Hematopoietic multipotent progenitor cell treated with erythropoietin and hydrocortisone succinate and interleukin-3 and kit ligand, for 15 days (in vitro differentiated cells): ENCODE measurements around the gene SVEP1.
"Not testable (repeated sequence)": the region's sequence is repeated elsewhere in the genome, so short reads cannot be mapped to it uniquely, and the experiment has no call there.

ENCODE experiments used
- DNase-seq: peaks from one replicate; pipeline ENCODE4 v3.0.0-alpha.2; 2015; ENCODE audit warnings: low spot score

SVEP1 gene

DNA sequence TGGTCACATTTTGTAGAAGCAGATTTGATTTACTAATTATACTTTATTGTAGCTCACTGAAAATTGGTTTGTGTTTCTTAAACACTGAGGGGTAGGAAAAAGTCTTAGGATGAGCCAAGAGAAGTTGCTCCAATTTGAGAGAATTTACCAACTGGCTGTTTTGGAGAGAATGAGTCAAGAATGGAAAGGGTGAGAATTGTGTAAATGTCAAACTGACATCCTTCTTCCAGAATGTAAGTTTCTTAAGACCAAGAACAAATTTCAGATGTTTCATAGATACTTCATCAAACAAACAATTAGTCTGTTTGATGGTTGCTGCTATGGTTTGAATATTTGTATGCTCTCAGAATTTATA lies 135.7 kb downstream of the SVEP1 start:
- DNase-seq: no peak

GRCh38 chr9:110443146-110443865 lies 136.2 kb downstream of the SVEP1 start:
- no peak for DNase-seq

DNA sequence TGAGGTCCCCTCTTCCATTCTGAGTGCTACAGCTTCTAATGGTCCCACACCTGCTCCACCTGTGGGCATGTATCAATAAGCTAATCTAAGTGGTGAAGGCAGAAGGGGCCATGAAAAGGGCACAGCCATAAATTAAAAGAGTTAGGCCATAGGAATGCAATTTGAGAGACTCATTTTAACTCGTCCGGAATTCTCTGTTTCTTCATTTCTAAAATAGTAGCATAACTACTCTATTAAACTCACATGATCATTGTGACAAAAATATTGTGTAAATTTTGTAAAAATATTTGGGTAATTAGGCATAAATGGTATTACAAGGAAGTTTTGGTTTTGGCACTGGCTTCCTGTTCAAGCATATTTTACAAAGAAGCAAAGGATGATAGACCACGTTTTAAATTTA lies 138.7 kb downstream of the SVEP1 start:
- no peak for DNase-seq

DNA sequence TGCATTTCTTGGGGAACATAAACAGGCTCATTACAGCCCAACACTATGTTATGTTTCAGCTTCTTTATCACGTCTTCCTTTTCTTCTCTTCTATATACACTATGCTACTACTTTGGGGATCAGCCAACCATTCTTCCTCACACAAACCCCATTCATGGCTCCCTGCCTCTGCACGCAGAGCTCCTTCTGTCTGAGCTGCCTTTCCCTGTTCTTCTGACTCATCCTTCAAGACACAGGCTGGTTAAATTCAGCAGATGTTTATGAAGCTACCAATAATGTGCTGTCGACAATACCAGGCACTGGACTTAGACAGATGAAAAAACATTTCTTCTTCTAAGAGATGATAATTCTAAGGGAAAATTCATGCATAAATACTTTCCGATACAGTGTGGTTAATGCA lies 139.4 kb downstream of the SVEP1 start:
- no peak for DNase-seq

DNA sequence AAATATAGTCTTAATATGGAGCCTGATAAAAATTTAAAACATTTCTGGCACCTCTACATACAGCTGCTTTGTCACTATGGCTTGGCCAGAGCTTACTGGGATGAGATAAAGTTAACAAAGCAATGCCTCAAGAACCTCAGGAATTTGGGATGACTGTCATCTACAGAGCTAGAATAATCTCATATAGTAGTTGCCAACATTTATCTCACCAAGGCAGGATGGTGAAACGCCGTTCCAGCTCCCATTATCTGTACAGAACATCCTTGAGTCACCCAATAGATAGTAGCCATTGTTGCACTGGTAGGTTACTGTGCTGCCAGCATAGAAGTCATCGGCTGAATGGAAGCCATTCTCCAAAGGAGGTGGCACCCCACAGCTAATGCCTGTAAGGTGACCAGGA lies 147.3 kb downstream of the SVEP1 start:
- peak; percentile 7 for DNase-seq

GRCh38 chr9:110429453-110429852 lies 150.1 kb downstream of the SVEP1 start:
- DNase-seq: no peak

DNA sequence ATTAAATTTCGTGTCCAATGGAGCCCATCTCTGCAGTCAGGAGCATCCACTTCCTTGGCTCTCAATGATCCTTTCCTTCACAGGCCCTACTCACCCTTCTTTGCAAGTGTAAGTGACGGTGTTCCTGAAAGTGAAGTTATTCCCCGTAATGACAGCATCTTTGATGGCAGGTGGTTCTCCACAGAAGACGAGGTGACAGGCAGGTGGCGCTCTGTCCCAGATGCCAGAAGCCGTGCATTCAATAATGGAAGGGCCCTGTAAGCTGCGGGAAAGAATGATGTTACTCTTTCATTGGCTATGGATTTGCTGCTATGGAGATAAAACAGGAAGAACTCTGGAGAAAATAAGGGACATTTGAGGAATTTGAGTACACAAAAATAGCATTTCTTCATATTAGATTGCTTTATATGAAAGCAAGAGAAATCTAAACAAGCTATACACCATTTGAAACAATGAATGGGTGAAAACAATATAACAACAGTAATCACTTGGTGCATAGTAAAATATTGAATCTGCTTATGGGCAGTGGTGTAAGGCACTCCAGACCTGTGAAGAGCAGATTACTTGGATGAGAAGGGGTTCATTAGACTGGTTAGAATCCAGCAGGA lies 151.9 kb downstream of the SVEP1 start:
- DNase-seq: peak; percentile 5

DNA sequence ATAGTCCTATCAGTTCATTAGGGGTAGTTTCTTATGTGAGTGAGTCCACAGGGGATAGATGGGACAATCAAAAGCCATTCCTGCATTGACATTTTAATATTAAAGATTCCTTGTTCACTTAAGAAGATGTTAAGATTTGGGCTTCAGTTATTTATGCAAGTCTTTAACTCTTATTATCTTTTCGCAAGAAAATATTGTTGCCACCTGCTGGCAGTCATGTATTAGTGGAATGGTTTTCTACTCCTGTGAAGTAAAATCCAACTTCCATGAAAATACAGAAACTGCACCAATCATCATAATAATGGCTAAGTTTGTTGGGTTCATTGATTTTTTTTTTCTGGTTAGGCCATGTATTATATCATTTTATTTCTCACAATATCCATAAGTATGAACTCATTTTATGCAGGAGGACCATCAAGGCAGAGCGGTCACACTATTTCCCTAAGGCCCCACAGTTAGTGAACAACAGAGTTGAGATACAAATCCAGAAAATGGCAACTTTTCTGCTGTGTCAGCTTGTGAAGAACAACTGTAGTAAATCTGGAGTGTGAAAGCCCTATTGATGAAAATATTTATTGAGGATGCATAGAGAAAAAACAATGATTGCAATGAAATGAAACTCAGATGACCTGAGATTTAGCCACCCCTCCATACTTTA lies 153.4 kb downstream of the SVEP1 start:
- DNase-seq: no peak

- no peak for DNase-seq
These were observed 165.1 kb downstream of the SVEP1 start for GRCh38 chr9:110414471-110414870.

DNA sequence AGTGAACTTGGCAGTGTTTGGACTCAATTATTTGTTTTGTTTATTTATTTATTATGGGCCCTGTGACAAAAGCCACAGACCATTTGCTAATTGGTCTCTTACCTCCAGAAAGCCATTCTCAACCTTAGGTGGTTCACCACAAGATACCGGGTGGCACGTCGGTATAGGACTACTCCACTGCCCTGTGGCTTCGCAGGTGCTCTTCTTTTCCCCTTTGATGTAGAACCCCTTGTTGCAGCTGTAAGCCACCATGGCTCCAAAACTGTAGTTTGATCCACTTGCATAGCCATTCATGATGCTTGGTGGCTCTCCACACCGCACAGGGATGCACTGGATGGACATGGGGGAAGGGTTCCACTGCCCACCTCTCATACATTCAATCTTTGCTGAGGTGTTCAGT lies 168.6 kb downstream of the SVEP1 start:
- no peak for DNase-seq

DNA sequence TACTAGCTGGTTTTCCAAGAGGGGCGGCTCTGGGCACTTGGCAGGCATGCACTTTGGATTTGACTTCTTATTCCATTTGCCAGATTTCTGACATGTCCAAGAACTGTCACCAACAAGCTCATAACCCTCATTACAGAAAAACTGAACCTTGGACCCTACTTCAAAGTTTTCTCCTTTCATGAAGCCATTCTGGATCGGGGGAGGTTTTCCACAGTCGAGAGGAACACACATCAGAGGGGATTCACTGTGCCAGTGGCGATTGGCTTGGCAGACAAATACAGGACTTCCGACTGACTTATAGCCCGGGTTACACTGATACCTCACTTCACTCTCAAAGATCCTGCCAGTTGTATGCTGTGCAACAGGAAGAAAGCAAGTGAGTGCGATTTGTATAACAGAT lies 170.9 kb downstream of the SVEP1 start:
- DNase-seq: no peak

DNA sequence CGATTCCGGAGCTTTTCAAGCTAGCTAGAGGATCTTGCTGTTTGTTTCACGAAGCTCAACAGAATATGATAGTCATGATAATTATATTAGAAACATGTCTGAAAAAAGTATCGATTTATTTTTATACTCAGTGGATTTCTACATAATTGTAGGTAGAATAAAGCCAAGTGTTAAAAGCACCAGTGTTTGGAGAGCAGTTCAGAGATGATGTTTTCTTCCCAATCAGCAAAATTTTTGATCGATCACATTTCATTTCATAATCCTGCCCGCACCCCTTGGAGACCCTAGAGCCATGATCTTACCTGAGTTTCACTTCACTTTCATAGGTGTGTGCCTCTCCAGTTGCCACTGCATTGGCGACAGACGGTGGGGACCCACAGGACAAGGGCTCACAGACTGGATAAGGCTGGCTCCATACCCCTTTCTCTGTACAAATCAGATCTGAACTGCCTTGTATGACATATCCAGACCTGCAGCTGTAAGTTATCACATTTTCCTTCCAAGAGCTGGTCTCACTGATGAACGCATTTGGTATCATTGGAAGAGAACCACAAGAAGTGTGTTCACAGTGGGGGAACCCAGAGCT lies 173.6 kb downstream of the SVEP1 start:
- no peak for DNase-seq

DNA sequence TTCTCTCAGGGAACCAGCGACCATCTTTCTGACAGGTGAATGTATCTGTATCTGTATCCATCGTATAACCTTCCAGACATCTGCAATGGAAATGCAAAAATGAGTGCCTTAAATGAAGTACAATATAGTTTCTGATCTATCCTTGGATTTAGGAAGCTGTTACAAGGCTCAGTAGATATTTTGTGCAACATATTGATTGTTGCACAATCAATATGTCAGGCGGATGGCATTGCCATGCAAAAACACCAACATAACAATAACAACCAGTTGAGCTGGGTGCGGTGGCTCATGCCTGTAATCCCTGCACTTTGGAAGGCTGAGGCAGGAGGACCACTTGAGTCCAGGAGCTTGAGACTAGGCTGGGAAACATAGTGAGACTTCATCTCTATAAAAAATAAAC lies 175.1 kb downstream of the SVEP1 start:
- DNase-seq: no peak

GRCh38 chr9:110399983-110400382 lies 179.6 kb downstream of the SVEP1 start:
- no peak for DNase-seq

DNA sequence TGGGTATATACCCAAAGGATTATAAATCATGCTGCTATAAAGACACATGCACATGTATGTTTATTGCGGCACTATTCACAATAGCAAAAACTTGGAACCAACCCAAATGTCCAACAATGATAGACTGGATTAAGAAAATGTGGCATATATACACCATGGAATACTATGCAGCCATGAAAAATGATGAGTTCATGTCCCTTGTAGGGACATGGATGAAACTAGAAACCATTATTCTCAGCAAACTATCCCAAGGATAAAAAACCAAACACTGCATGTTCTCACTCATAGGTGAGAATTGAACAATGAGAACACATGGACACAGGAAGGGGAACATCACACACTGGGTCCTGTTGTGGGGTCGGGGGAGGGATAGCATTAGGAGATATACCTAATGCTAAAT lies 180.5 kb downstream of the SVEP1 start:
- not testable (repeated sequence) for DNase-seq

DNA sequence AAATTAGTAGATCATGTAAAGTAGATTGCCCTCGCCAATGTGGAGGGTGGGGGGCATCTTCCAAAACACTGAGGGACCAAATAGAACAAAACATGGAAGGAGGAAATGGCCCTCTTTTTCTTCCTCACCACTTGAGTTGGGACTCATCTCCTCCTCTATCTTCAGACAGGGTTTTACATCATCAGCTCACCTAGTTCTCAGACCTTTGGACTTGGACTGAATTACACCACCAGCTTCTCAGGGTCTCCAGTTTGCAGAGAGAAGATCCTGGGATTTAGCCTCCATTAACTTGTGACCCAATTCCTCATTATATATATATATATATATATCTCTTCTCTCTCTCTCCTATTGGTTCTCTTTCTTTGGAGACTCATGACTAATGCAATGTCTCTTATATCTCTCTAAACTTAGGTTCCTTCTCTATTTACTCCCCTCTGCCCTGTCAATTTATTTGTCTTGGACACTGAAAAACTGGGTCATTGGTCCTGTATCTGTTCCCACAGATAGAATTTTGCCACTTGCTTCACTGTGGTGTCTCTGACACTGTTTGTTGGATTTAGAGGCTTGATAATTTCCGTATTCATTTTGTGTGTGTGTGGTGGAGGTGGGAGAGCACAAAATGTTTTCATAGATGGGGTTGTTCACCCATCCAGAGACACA lies 187.6 kb downstream of the SVEP1 start:
- no peak for DNase-seq

GRCh38 chr9:110389148-110389750 lies 190.3 kb downstream of the SVEP1 start:
- no peak for DNase-seq

GRCh38 chr9:110383491-110383890 lies 196.1 kb downstream of the SVEP1 start:
- DNase-seq: no peak

GRCh38 chr9:110382731-110383130 lies 196.8 kb downstream of the SVEP1 start:
- DNase-seq: no peak

- peak; percentile 13 for DNase-seq
These were observed 208.0 kb downstream of the SVEP1 start for GRCh38 chr9:110371411-110372007.

DNA sequence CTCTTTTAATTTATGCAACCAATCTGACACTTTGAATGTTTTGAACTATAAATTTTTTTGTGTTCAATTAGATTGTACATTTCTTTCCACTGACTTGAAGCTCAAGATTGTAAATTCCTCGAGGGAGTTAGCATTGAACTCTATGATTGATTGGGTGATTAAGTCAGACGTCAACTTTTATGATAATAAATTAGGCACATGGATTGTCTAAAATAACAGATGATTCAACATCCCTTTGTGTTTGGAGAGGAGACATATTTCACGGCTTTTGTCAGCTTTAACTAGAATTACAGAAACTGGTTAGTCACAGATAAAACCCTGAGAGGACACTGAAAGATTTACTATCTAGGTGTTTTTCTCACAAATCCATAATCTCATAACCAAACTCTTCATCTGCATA lies 209.2 kb downstream of the SVEP1 start:
- no peak for DNase-seq

DNA sequence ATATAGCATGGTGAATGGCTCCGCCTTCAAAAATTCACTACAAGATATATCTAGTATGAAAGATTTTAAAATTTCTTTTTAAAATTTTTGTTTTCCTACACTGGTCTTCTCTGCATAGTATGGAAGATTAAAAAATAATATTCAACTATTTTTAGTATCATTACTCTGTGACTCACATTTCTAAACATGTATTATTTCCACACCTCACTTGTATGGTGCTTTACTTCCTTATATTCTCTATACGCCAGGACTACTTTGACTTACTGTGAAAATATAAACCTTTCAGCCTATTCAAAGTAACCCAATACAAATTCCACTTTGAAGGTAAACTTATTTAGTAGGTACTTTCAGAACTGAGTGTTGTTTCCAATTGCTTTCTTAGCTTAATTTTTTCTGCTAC lies 215.1 kb downstream of the SVEP1 start:
- no peak for DNase-seq
